Astrocyte of the cerebellum (primary cell): ENCODE data around the gene CYFIP1.
A peak's percentile ranks its signal among the peaks of the same experiment; 100 is the strongest.

Experiments used
- DNase-seq: peaks from one replicate; pipeline ENCODE4 v3.0.0-alpha.2; 2011; ENCODE audit warnings: low read depth
- H3K4me3 ChIP-seq: 2 replicates; pipeline ENCODE4 v1.5.1; 2011; ENCODE audit warnings: mild to moderate bottlenecking, low read depth, low read length, moderate library complexity
- in situ Hi-C: cut with HindIII; loops from 2 replicates; pipeline ENCODE4 v1.10.0; 2017; ENCODE audit warnings: low sequenced_read_pairs
- TF ChIP-seq, protein P1 (sequence below): IDR thresholded peaks from 2 replicates; pipeline ENCODE4 v1.5.1; 2012; ENCODE audit warnings: low read length, low read depth, moderate library complexity, mild to moderate bottlenecking; ENCODE audit errors: missing control alignments

The CYFIP1 gene

DNA sequence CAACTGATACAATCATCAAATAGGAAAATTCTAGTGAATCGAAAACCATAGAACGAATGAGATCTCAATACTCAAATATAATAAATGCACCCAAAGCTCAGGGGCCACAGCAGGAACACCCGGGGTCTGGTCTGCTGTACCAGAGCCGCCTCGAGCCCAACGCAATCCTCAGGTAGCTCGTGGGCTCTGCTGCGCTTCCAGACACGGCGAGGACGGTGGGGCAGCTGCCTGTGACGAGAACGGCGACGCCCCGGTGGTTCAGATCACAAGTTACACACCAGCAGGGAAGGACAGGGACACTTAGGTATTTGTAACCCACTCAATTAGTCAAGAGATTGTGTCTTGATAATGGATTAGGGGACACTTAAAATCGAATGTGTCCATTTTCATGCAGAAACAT lies 87.1 kb downstream of the CYFIP1 start:
- TF ChIP-seq, protein P1, sequence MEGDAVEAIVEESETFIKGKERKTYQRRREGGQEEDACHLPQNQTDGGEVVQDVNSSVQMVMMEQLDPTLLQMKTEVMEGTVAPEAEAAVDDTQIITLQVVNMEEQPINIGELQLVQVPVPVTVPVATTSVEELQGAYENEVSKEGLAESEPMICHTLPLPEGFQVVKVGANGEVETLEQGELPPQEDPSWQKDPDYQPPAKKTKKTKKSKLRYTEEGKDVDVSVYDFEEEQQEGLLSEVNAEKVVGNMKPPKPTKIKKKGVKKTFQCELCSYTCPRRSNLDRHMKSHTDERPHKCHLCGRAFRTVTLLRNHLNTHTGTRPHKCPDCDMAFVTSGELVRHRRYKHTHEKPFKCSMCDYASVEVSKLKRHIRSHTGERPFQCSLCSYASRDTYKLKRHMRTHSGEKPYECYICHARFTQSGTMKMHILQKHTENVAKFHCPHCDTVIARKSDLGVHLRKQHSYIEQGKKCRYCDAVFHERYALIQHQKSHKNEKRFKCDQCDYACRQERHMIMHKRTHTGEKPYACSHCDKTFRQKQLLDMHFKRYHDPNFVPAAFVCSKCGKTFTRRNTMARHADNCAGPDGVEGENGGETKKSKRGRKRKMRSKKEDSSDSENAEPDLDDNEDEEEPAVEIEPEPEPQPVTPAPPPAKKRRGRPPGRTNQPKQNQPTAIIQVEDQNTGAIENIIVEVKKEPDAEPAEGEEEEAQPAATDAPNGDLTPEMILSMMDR, result no peak
- H3K4me3 ChIP-seq, result no peak overlapping the region
- DNase-seq, result no peak
- in situ Hi-C loops, result no loop called here

DNA sequence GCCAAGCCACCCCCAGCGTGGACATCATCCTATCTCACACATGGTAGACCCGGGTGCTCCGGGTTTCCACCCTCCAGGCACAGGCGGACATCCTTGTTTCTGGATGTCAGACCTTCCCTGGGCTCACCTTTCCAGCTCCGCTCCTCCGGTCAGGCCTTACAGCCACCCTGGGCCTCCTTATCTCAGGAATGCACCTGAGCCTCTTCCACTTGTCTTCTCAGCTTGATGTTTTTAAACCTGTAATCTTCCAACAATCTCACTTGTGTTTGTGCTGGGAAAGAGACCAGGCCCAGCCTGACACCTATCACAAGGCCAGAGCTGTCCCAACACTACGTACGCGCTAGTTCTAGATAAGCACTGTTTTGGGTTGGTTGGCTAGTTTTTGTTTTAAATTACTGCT lies 87.8 kb downstream of the CYFIP1 start:
- in situ Hi-C loops, result no loop called here
- TF ChIP-seq, protein P1, result no peak
- H3K4me3 ChIP-seq, result no peak overlapping the region
- DNase-seq, result no peak

DNA sequence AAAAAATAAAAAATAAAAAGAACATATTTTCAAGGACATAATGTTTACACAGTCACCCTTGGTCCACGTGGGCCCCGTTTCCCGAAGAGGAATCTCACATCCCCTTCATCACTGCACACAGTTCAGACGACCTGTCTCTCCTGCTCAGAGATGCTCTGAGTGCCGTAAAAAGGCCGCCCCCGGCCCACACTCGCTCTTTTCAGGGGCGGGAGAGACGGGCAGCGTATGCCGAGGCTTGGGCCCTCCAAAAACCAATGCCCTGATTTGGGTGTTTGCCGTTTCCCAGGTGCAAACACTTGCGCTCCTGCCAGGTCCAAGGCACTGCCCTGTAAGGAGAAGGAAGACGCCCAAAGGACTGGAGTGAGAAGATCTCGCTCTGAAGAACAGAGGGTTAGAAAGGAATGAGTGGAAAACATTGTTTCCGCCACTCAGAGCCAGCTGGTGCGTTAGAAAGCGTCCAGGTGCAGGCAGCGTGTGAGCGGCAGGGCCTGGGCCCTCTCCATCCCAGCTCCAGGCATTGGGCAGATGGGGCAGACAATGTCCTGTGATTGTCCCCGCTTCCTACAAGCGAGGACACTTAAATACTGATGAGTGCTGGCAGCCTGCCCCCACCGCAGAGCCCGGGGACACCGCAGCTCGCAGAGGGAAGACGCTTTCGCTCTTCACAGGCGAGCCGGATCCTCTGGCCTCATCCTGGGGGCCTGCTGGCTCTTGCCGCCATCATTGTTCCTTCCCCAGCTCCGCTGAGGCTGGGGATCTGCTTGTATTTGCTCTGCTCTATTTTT lies 88.5 kb downstream of the CYFIP1 start:
- TF ChIP-seq, protein P1, result no peak
- DNase-seq, result no peak
- no peak overlapping the region for H3K4me3 ChIP-seq
- in situ Hi-C loops, result no loop called here

DNA sequence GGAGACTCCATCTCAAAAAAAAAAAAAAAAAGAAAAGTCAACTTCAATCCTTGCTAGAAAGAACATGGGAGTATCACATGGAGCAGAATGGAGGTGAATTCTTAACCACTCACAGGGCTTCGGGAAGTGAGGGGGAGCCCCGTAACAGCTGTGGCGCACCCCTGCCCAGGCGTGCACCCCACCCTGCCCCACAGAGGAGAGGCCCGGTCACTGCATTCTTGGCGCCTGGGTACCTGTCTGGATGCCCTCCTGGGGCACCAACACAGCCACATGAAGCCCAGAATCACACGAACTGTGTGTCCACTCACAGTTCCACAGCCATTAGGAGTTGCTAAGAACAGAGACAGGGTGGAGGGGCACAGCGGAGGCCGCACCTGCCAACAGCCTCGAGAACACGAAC lies 89.9 kb downstream of the CYFIP1 start:
- in situ Hi-C loops, result no loop called here
- H3K4me3 ChIP-seq, result no peak overlapping the region
- no peak for DNase-seq
- TF ChIP-seq, protein P1, result no peak

GRCh38 chr15:22889146-22889818 lies 90.9 kb downstream of the CYFIP1 start:
- no peak overlapping the region for H3K4me3 ChIP-seq
- in situ Hi-C loops, result no loop called here
- TF ChIP-seq, protein P1, result no peak
- DNase-seq, result no peak

DNA sequence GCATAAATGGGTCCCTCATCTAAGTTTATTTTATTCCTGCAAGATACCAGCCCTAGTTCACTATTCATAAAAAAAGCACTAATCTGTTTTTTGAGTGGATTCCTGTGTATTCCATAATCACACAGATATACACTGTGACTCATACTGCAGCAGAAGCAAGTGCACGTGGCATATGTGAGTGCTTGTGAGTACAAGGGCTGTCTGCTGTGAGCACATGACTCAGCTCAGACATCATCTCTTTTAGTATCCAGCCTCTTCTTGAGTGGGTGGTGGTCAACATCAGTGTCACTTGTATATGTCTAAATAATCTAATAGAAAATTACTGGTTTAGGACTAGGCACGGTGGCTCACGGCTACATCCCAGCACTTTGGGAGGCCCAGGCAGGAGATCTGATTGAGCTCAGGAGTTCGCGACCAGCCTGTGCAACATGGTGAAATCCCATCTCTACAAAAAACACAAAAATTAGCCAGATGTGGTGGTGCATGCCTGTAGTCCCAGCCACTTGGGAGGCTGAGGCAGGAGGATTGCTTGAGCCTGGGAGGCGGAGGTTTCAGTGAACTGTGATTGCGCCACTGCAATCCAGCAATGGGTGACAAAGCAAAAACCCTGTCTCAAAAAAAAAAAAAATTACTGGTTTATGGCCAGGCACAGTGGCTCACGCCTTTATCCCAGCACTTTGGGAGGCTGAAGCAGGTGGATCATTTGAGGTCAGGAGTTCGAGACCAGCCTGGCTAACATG lies 91.9 kb downstream of the CYFIP1 start:
- no peak overlapping the region for H3K4me3 ChIP-seq
- peak; percentile 60 for DNase-seq
- in situ Hi-C loops, result no loop called here
- TF ChIP-seq, protein P1, result no peak
